K562 (cell line): ENCODE data around the gene PNPLA1. TPM values are rescaled to one million over a fixed set of nuclear protein-coding genes. Genes with fewer than 3 reads are reported as not detected.

Experiments
- ATAC-seq: fragments of 200-7000 bp; cut with Tn5 transposase; 3 replicates; pipeline ENCODE4 v1.9.1; 2020; ENCODE audit warnings: moderate library complexity
- BruUV-seq: library from RNA; stranded (reverse); fragments of 400-500 nt; replicated peaks from 2 replicates; lab custom pipeline; 2021; lab: Mats Ljungman, UMichigan
- CTCF ChIA-PET: fragments of 300-600 bp; formaldehyde crosslinking; extraction: SDS; loops from one replicate; lab custom pipeline; 2021; ENCODE audit warnings: low intra/inter-chr PET ratio; lab: Yijun Ruan, JAX
- POLR2A ChIA-PET: fragments of 300-600, 350-650 bp; sonication (Branson Sonifier 250); formaldehyde crosslinking; extraction: SDS; loops from one replicate; lab custom pipeline; 2021; ENCODE audit warnings: antibody characterized with exemption, inconsistent platforms; lab: Yijun Ruan, JAX
- DNase-seq, 4 experiments: peaks; one replicate each; pipeline versions ENCODE4 v3.0.0 to v3.0.0-alpha.2; 2011 to 2018; ENCODE audit warnings: low spot score in 3 of 4, mixed read lengths in 3 of 4; ENCODE audit errors: extremely low read depth in 1 of 4
- FAIRE-seq: peaks from 2 replicates; lab custom pipeline; 2011; peaks lifted over from hg19 to GRCh38; lab: Jason Lieb, UNC
- H2AFZ ChIP-seq: 2 replicates; pipeline ENCODE4 v1.6.0; 2011; ENCODE audit warnings: low read depth, low read length, control low read depth, inconsistent platforms
- H3K27ac ChIP-seq: fragments of 200-600 bp; 3 replicates; pipeline ENCODE4 v1.8.0; 2011; ENCODE audit warnings: low read depth, mild to moderate bottlenecking, control low read depth, inconsistent platforms, low read length, moderate library complexity, mixed read lengths; ENCODE audit errors: extremely low read depth
- H3K27me3 ChIP-seq, 2 experiments: fragments of 300-600 bp in 1 of 2; 2 replicates in 1 of 2; 3 replicates in 1 of 2; pipeline versions ENCODE4 v1.6.0 to v1.8.0; 2011; ENCODE audit warnings: inconsistent platforms in 2 of 2, low read length in 2 of 2, mild to moderate bottlenecking in 1 of 2, mixed read lengths in 1 of 2, moderate library complexity in 1 of 2; ENCODE audit not compliant: control insufficient read depth in 2 of 2, insufficient read depth in 2 of 2
- H3K36me3 ChIP-seq: fragments of 300-600 bp; 3 replicates; pipeline ENCODE4 v1.8.0; 2011; ENCODE audit warnings: mild to moderate bottlenecking, low read length, inconsistent platforms; ENCODE audit not compliant: control insufficient read depth, insufficient read depth
- H3K4me1 ChIP-seq, 2 experiments: fragments of 200-600 bp in 1 of 2; replicated peaks in 1 of 2; 2 replicates in 1 of 2; 3 replicates in 1 of 2; pipeline versions ENCODE4 v1.5.1 to v1.8.0; 2011; ENCODE audit warnings: inconsistent platforms in 2 of 2, low read length in 2 of 2, mild to moderate bottlenecking in 1 of 2, mixed read lengths in 1 of 2, moderate library complexity in 1 of 2; ENCODE audit not compliant: control insufficient read depth in 2 of 2, insufficient read depth in 2 of 2
- H3K4me2 ChIP-seq: 2 replicates; pipeline ENCODE4 v1.6.1; 2011; ENCODE audit warnings: low read length, control low read depth, inconsistent platforms, mixed read lengths; ENCODE audit not compliant: insufficient read depth
- H3K4me3 ChIP-seq: fragments of 200-600 bp; sonication (generic), shearing (Covaris generic); 2 replicates; pipeline ENCODE4 v1.5.1; 2016; ENCODE audit warnings: control low read depth, inconsistent platforms
- H3K79me2 ChIP-seq: fragments of 200-600 bp; 3 replicates; pipeline ENCODE4 v1.8.0; 2011; ENCODE audit warnings: low read length, inconsistent platforms; ENCODE audit not compliant: control insufficient read depth, insufficient read depth
- H3K9ac ChIP-seq, 2 experiments: 2 replicates each; pipeline versions ENCODE4 v1.6.0 to v1.6.1; 2011; ENCODE audit warnings: low read depth in 2 of 2, low read length in 2 of 2, control low read depth in 1 of 2, inconsistent platforms in 1 of 2, mild to moderate bottlenecking in 1 of 2, mixed read lengths in 1 of 2; ENCODE audit not compliant: insufficient read depth in 1 of 2
- H3K9me1 ChIP-seq: one replicate; pipeline ENCODE4 v1.6.0; 2011; ENCODE audit warnings: inconsistent platforms, mild to moderate bottlenecking, low read length, moderate library complexity; ENCODE audit not compliant: control insufficient read depth, insufficient read depth
- H3K9me3 ChIP-seq: replicated peaks from 2 replicates; pipeline ENCODE4 v1.5.1; 2011; ENCODE audit warnings: low read depth, low read length, inconsistent platforms; ENCODE audit not compliant: control insufficient read depth, insufficient read depth
- H4K20me1 ChIP-seq: replicated peaks from 2 replicates; pipeline ENCODE4 v1.6.1; 2011; ENCODE audit warnings: low read length, inconsistent platforms, mixed read lengths; ENCODE audit not compliant: control insufficient read depth, insufficient read depth
- ASH1L ChIP-seq: fragments of 450-650 bp; IDR thresholded peaks from 2 replicates; pipeline ENCODE4 v1.6.1; 2018; ENCODE audit warnings: borderline replicate concordance, mild to moderate bottlenecking, low read depth; ENCODE audit not compliant: partially characterized antibody
- CHD4 ChIP-seq: fragments of 200-600 bp; sonication (generic); IDR thresholded peaks from 3 replicates; pipeline ENCODE4 v1.6.1; 2012; ENCODE audit warnings: low read depth, mild to moderate bottlenecking, mixed read lengths, low read length, inconsistent platforms; ENCODE audit not compliant: insufficient read depth, insufficient replicate concordance, poor library complexity, severe bottlenecking
- HOXB6 ChIP-seq: fragments of 250-450 bp; sonication (Bioruptor Pico); IDR thresholded peaks from 2 replicates; pipeline ENCODE4 v1.5.1; 2022; ENCODE audit warnings: mild to moderate bottlenecking, borderline replicate concordance
- KDM5B ChIP-seq: fragments of 200-600 bp; sonication (generic); IDR thresholded peaks from 2 replicates; pipeline ENCODE4 v1.6.1; 2012; ENCODE audit warnings: low read depth, mild to moderate bottlenecking, moderate library complexity, low read length, control low read depth, inconsistent platforms; ENCODE audit not compliant: insufficient replicate concordance
- RBFOX2 ChIP-seq: fragments of 200-400 bp; formaldehyde crosslinking; IDR thresholded peaks from 2 replicates; pipeline ENCODE4 v1.6.1; 2017; ENCODE audit warnings: low read depth, mild to moderate bottlenecking, low read length, moderate library complexity
- RNF2 ChIP-seq: sonication (generic); IDR thresholded peaks from 2 replicates; pipeline ENCODE4 v1.6.1; 2016
- SIX5 ChIP-seq, 2 experiments: IDR thresholded peaks; 2 replicates each; pipeline ENCODE4 v1.6.1; 2011; ENCODE audit warnings: low read length in 2 of 2, borderline replicate concordance in 1 of 2, low read depth in 1 of 2, mild to moderate bottlenecking in 1 of 2, moderate library complexity in 1 of 2; ENCODE audit not compliant: insufficient read depth in 1 of 2
- SPI1 ChIP-seq: IDR thresholded peaks from 2 replicates; pipeline ENCODE4 v1.6.1; 2011; ENCODE audit warnings: low read depth, low read length, control low read depth, borderline replicate concordance
- SRSF3 ChIP-seq: fragments of 200-400 bp; formaldehyde crosslinking; IDR thresholded peaks from 2 replicates; pipeline ENCODE4 v1.6.1; 2016; ENCODE audit warnings: mild to moderate bottlenecking, low read length, moderate library complexity; ENCODE audit not compliant: insufficient read depth
- ZSCAN29 ChIP-seq: fragments of 450-650 bp; IDR thresholded peaks from 2 replicates; pipeline ENCODE4 v1.6.1; 2017
- WGBS: fragments of 100-300 bp; shearing (Covaris generic); methylation state at CpG from one replicate; pipeline ENCODE4 v1.1.6; 2016; ENCODE audit warnings: low coverage, mixed read lengths; ENCODE audit not compliant: insufficient coverage; ENCODE audit errors: missing lambda C conversion rate; 5-methylcytosine and 5-hydroxymethylcytosine counted together
- in situ Hi-C: fragments of 300-500 bp; cut with MboI; formaldehyde crosslinking; loops from 4 replicates; pipeline ENCODE4 v1.15.0; 2018; ENCODE audit warnings: inconsistent platforms, mixed read lengths
- intact Hi-C: fragments of 100-400 bp; cut with micrococcal nuclease; formaldehyde crosslinking; loops from 2 replicates; pipeline ENCODE4 v1.14.2; 2022
- polyA plus RNA-seq, 8 experiments: library from polyadenylated mRNA; depleted of rRNA in 4 of 8; stranded (reverse) in 5 of 8; unstranded in 3 of 8; fragments of >200 nt; fragmentation: Nextera tagmentation in 2 of 8; fragmentation: Illumina TruSeq in 1 of 8; extraction: Ambion mirVana in 2 of 8; extraction: Trizol in 1 of 8; gene quantifications; 2 replicates each; pipeline versions ENCODE4 v1.2.1 to v1.2.3, GENCODE V29; 2011 to 2014; ENCODE audit warnings: inconsistent platforms in 1 of 8, missing spikeins in 1 of 8
- total RNA-seq, 7 experiments: library from RNA; depleted of rRNA in 6 of 7; stranded (reverse); fragments of >200 nt in 6 of 7; fragmentation: Illumina TruSeq in 2 of 7; extraction: Trizol in 2 of 7; gene quantifications; 2 replicates each; pipeline versions ENCODE4 v1.2.1 to v1.2.3, GENCODE V29; 2011 to 2021; ENCODE audit warnings: low replicate concordance in 1 of 7
- TF ChIP-seq, protein P1 (sequence below): sonication (generic); formaldehyde crosslinking; IDR thresholded peaks from 2 replicates; pipeline ENCODE4 v1.8.0; 2022; ENCODE audit warnings: missing genetic modification reagents, mild to moderate bottlenecking, moderate library complexity, borderline replicate concordance
- TF ChIP-seq, protein P2 (sequence below), 3 experiments: fragments of 200-800 bp in 1 of 3; sonication (Bioruptor generic) in 1 of 3; sonication (generic) in 1 of 3; formaldehyde crosslinking in 1 of 3; IDR thresholded peaks; 2 replicates each; pipeline versions ENCODE4 v1.6.1 to v1.8.0; 2016 to 2022; ENCODE audit warnings: mild to moderate bottlenecking in 2 of 3, missing compliant biosample characterization in 2 of 3, missing genetic modification characterization in 2 of 3, missing genetic modification reagents in 1 of 3
- TF ChIP-seq, protein P3 (sequence below), 2 experiments: fragments of 200-800 bp in 1 of 2; sonication (Bioruptor generic) in 1 of 2; sonication (generic) in 1 of 2; formaldehyde crosslinking in 1 of 2; IDR thresholded peaks in 1 of 2; conservative IDR thresholded peaks in 1 of 2; 2 replicates each; pipeline versions ENCODE4 v1.5.0 to v1.6.1; 2016 to 2020; ENCODE audit warnings: missing compliant biosample characterization in 1 of 2, missing genetic modification characterization in 1 of 2, missing genetic modification reagents in 1 of 2
- TF ChIP-seq, protein P4 (sequence below): sonication (generic); formaldehyde crosslinking; IDR thresholded peaks from 2 replicates; pipeline ENCODE4 v1.8.0; 2023; ENCODE audit warnings: mild to moderate bottlenecking, missing genetic modification reagents

PNPLA1 gene
- total and polyA plus RNA-seq, 9 of the 15 experiments (the other 6 are each of a cell fraction or from before 2014, with no cell fraction given) = 0.04 to 0.27 (median 0.13) TPM; not detected in 2

DNA sequence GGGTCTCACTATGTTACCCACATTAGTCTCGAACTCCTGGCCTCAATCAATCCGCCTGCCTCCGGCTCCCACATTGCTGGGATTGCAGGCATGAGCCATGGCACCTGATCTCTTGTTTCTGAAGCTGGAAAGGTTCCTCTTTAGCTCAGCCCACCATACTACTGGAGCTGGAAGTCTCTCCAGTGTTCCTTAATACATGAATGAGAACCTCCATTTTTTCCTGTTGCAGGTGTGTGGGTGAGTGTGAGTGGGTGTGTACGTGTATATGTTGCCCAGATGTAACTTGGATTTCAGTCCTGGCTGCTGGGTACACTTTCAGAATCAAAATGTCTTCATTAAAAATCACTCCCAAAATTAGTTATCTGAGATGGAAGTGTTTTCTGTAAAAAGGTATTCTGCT is 11.1 kb downstream of the PNPLA1 start (continued):
- TF ChIP-seq, protein P1, sequence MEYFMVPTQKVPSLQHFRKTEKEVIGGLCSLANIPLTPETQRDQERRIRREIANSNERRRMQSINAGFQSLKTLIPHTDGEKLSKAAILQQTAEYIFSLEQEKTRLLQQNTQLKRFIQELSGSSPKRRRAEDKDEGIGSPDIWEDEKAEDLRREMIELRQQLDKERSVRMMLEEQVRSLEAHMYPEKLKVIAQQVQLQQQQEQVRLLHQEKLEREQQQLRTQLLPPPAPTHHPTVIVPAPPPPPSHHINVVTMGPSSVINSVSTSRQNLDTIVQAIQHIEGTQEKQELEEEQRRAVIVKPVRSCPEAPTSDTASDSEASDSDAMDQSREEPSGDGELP (CRISPR knock-in tag) = no peak
- no peak for TF ChIP-seq SRSF3
- TF ChIP-seq, protein P2, sequence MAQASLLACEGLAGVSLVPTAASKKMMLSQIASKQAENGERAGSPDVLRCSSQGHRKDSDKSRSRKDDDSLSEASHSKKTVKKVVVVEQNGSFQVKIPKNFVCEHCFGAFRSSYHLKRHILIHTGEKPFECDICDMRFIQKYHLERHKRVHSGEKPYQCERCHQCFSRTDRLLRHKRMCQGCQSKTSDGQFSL (CRISPR knock-in tag; IDR thresholded peaks at IDR 0.05) = no peak
- TF ChIP-seq, protein P2 (tag; IDR thresholded peaks at IDR 0.05) = no peak
- no peak for TF ChIP-seq CHD4

DNA sequence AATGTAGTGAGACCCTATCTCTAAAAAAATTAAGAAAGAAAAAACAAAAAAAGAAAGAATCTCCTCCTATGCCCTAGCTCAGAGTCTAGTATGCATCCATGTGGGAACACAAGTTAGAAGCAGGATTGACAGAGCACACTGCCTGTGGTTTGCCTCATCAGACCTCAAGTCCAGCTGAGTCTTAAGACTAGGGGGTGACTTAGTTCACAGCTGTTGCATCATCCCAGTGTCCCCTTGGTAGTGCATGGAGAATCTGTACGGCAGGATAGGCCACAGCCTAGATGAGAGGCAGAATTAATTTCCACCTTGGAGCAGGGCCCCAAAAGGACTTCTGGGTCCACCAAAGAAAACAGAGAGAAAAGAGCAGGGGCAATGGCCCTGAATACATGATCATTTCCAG is 13.7 kb downstream of the PNPLA1 start:
- intact Hi-C loops = no loop called here
- BruUV-seq = no TSS peak
- no peak for TF ChIP-seq SIX5 (IDR thresholded peaks at IDR 0.05; ENCODE audit: borderline replicate concordance in 1 of 2, insufficient read depth in 1 of 2, low read depth in 1 of 2, low read length in 2 of 2)
- TF ChIP-seq KDM5B = no peak
- TF ChIP-seq HOXB6 (CRISPR knock-in tag) = no peak
- TF ChIP-seq RNF2 = no peak
- TF ChIP-seq, protein P3, sequence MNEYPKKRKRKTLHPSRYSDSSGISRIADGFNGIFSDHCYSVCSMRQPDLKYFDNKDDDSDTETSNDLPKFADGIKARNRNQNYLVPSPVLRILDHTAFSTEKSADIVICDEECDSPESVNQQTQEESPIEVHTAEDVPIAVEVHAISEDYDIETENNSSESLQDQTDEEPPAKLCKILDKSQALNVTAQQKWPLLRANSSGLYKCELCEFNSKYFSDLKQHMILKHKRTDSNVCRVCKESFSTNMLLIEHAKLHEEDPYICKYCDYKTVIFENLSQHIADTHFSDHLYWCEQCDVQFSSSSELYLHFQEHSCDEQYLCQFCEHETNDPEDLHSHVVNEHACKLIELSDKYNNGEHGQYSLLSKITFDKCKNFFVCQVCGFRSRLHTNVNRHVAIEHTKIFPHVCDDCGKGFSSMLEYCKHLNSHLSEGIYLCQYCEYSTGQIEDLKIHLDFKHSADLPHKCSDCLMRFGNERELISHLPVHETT (CRISPR knock-in tag; conservative IDR thresholded peaks at IDR 0.05 in 1 of 2, IDR thresholded peaks at IDR 0.05 in 1 of 2) = no peak
- TF ChIP-seq ASH1L = no peak
- no peak for TF ChIP-seq ZSCAN29
- TF ChIP-seq, protein P4, sequence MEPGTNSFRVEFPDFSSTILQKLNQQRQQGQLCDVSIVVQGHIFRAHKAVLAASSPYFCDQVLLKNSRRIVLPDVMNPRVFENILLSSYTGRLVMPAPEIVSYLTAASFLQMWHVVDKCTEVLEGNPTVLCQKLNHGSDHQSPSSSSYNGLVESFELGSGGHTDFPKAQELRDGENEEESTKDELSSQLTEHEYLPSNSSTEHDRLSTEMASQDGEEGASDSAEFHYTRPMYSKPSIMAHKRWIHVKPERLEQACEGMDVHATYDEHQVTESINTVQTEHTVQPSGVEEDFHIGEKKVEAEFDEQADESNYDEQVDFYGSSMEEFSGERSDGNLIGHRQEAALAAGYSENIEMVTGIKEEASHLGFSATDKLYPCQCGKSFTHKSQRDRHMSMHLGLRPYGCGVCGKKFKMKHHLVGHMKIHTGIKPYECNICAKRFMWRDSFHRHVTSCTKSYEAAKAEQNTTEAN (CRISPR knock-in tag) = no peak
- no peak for TF ChIP-seq RBFOX2
- TF ChIP-seq SPI1 = no peak

More for the DNA sequence above, 13.7 kb downstream of the PNPLA1 start:
- in situ Hi-C loops = no loop called here
- ChIA-PET POLR2A (interaction anchor here (0.7 to 1.3 kb wide), 2 partner anchors 13 to 43 kb away, joined by 3 to 4 read pairs; no protein-coding TSS in a partner anchor), CTCF (no interaction called here)
- Histone ChIP-seq H2AFZ (no peak overlapping the region), H3K79me2 (no peaks in the 10 kb centered on the region), H3K4me2 (no peak overlapping the region), H3K4me3 (no peak overlapping the region), H3K9me1 (no peaks in the 10 kb centered on the region), H3K27me3 (peaks cover 20 to 39% of the 10 kb centered on the region in 2 experiments), H4K20me1 (no peaks in the 10 kb centered on the region; the same call in 1 of the 2 replicates), H3K36me3 (no peaks in the 10 kb centered on the region), H3K4me1 (peaks cover 4% of the 10 kb centered on the region in 2 experiments; a peak in 4 of 5 replicates), H3K9me3 (no peaks in the 10 kb centered on the region), H3K27ac (no peak overlapping the region), H3K9ac (no peak overlapping the region)
- 0% methylated on average over 1 of the region's 1 CpG for WGBS
- FAIRE-seq (no peak), ATAC-seq (peak; percentile 55), DNase-seq (no peak)
